DOHH2 (cell line): ENCODE results near the gene ACTA2.
"Not testable (repeated sequence)": the region's sequence is repeated elsewhere in the genome, so short reads cannot be mapped to it uniquely, and the experiment has no call there.

Source experiments
- H3F3A ChIP-seq: fragments of 200-600 bp; sonication (generic), shearing (Covaris generic); 2 replicates; pipeline ENCODE4 v1.6.0; 2016; ENCODE audit warnings: antibody characterized with exemption, mild to moderate bottlenecking; ENCODE audit not compliant: control insufficient read depth, insufficient read depth
- H3K27ac ChIP-seq: fragments of 200-600 bp; sonication (generic); 2 replicates; pipeline ENCODE4 v1.5.1; 2014; ENCODE audit warnings: low read depth, mild to moderate bottlenecking, low read length, moderate library complexity
- H3K27me3 ChIP-seq: fragments of 200-600 bp; sonication (generic); 2 replicates; pipeline ENCODE4 v1.6.1; 2014; ENCODE audit warnings: mild to moderate bottlenecking, low read length, mixed read lengths; ENCODE audit not compliant: control insufficient read depth
- H3K36me3 ChIP-seq: fragments of 200-600 bp; sonication (generic); 2 replicates; pipeline ENCODE4 v1.6.1; 2014; ENCODE audit warnings: mild to moderate bottlenecking, low read length, moderate library complexity, mixed read lengths; ENCODE audit not compliant: control insufficient read depth
- H3K4me1 ChIP-seq: fragments of 200-600 bp; sonication (generic); 2 replicates; pipeline ENCODE4 v1.6.1; 2014; ENCODE audit warnings: mild to moderate bottlenecking, low read length, mixed read lengths; ENCODE audit not compliant: control insufficient read depth
- H3K4me2 ChIP-seq: fragments of 200-600 bp; sonication (generic); 2 replicates; pipeline ENCODE4 v1.6.0; 2014; ENCODE audit warnings: mild to moderate bottlenecking, low read length, moderate library complexity
- H3K4me3 ChIP-seq: fragments of 200-600 bp; sonication (generic); 2 replicates; pipeline ENCODE4 v1.5.1; 2014; ENCODE audit warnings: mild to moderate bottlenecking, low read length, mixed read lengths
- H3K79me2 ChIP-seq: fragments of 200-600 bp; sonication (generic); 2 replicates; pipeline ENCODE4 v1.6.1; 2014; ENCODE audit warnings: mild to moderate bottlenecking, low read length, mixed read lengths; ENCODE audit not compliant: control insufficient read depth
- H3K9me2 ChIP-seq: fragments of 200-600 bp; sonication (generic); replicated peaks from 2 replicates; pipeline ENCODE4 v1.6.1; 2014; ENCODE audit warnings: mild to moderate bottlenecking, low read length, mixed read lengths; ENCODE audit not compliant: control insufficient read depth
- H3K9me3 ChIP-seq: fragments of 200-600 bp; sonication (generic); 2 replicates; pipeline ENCODE4 v1.6.1; 2014; ENCODE audit warnings: antibody characterized with exemption, low read length, mixed read lengths; ENCODE audit not compliant: control insufficient read depth, insufficient read depth
- H4K20me1 ChIP-seq: fragments of 200-600 bp; sonication (generic); 2 replicates; pipeline ENCODE4 v1.6.0; 2014; ENCODE audit warnings: low read depth, mild to moderate bottlenecking, antibody characterized with exemption, low read length, moderate library complexity; ENCODE audit not compliant: control insufficient read depth, insufficient read depth
- EZH2phosphoT487 ChIP-seq: fragments of 200-600 bp; sonication (generic); IDR thresholded peaks from 2 replicates; pipeline ENCODE4 v1.6.1; 2017; ENCODE audit warnings: borderline replicate concordance, mild to moderate bottlenecking, antibody characterized with exemption, low read length, moderate library complexity, mixed read lengths
- TF ChIP-seq, protein P1 (sequence below): fragments of 200-600 bp; sonication (generic); IDR thresholded peaks from one replicate; pipeline ENCODE4 v1.5.1; 2014; ENCODE audit warnings: antibody characterized with exemption, mild to moderate bottlenecking, low read depth, low read length; ENCODE audit not compliant: poor library complexity, severe bottlenecking

ACTA2 gene

DNA sequence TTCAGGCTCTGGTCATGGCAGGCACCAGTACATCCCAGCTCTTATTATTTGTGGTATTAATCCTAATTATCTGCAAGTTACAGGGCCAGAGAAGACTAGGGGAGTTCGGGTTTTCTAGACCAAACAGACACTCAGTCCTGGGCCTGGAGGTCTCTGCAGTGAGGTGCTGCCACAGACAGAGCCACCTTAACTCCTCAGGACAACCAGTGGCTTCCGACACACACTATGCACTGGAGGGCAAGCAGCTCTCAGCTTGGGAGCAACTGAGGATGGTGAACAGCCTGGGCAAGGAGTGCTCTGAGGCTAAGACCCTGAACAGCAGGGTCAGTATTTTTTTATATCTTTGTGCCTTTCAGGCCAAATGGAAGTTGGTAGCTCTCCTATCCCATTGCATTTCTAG lies 19.0 kb downstream of the ACTA2 start:
- Histone ChIP-seq H3K27ac (no peak overlapping the region), H3K9me3 (no peaks in the 10 kb centered on the region), H3K4me2 (no peak overlapping the region), H3F3A (no peaks in the 10 kb centered on the region), H3K4me3 (no peak overlapping the region), H3K27me3 (no peaks in the 10 kb centered on the region), H3K4me1 (peaks cover 20% of the 10 kb centered on the region), H3K9me2 (no peaks in the 10 kb centered on the region), H4K20me1 (no peaks in the 10 kb centered on the region), H3K79me2 (no peaks in the 10 kb centered on the region), H3K36me3 (no peaks in the 10 kb centered on the region)
- TF ChIP-seq, protein P1, sequence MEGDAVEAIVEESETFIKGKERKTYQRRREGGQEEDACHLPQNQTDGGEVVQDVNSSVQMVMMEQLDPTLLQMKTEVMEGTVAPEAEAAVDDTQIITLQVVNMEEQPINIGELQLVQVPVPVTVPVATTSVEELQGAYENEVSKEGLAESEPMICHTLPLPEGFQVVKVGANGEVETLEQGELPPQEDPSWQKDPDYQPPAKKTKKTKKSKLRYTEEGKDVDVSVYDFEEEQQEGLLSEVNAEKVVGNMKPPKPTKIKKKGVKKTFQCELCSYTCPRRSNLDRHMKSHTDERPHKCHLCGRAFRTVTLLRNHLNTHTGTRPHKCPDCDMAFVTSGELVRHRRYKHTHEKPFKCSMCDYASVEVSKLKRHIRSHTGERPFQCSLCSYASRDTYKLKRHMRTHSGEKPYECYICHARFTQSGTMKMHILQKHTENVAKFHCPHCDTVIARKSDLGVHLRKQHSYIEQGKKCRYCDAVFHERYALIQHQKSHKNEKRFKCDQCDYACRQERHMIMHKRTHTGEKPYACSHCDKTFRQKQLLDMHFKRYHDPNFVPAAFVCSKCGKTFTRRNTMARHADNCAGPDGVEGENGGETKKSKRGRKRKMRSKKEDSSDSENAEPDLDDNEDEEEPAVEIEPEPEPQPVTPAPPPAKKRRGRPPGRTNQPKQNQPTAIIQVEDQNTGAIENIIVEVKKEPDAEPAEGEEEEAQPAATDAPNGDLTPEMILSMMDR, result no peak
- TF ChIP-seq EZH2phosphoT487, result no peak

DNA sequence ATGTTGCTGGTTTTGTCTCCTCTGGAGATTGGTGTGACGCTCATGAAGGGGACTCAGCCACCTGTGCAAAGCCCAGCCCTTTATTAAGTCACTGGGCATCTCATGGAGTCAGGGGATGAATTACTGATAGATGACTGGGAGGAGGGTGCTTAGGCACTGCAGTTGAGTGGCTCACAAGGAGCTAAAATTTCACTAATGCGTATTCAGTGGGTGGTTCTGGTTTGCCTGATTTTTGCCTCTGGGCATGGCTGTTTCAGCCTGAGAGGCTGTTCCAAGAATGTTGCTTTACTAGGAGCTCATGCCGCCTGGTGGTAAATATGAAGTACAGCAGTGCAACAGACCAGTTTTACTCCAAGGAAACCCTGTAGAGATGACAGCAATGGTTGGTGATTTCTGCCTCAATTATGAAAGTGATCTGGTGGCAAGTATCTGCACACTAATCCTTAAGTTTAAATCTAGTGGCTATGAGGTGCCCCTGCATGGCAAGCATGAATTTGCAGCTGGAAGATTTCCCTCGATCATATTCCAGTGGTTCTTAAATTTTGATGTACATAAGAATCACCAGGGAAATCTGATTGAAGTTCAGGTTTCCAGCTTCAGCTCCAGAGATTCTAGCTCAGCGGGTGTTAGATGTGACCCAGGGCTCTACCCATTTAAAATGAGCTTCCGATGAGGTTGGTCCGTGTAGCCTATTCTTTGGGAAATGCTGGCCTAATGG lies 19.9 kb downstream of the ACTA2 start:
- no peaks in the 10 kb centered on the region for H3K9me3 ChIP-seq

DNA sequence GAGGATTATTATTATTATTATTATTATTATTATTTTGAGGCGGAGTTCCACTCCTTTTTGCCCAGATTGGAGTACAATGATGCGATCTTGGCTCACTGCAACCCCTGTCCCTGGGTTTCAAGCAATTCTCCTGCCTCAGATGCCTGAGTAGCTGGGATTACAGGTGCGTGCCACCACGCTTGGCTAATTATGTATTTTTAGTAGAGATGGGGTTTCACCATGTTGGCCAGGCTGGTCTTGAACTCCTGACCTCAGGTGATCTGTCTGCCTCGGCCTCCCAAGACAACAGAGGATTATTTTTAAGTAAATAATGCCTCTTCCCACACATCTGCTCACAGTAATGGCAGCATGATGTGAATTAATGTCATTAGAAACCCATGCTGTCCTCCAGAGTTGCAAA lies 20.5 kb downstream of the ACTA2 start:
- H3K4me1 ChIP-seq, result peaks cover 18% of the 10 kb centered on the region
- not testable (repeated sequence) for H3K79me2 ChIP-seq, H3K4me3 ChIP-seq, H3F3A ChIP-seq, H3K9me2 ChIP-seq, H3K9me3 ChIP-seq, H3K27ac ChIP-seq, H3K4me2 ChIP-seq, H3K27me3 ChIP-seq, H3K36me3 ChIP-seq, H4K20me1 ChIP-seq

More for the DNA sequence above, 19.9 kb downstream of the ACTA2 start:
- TF ChIP-seq, protein P1, result peak; percentile 88
- no peak for TF ChIP-seq EZH2phosphoT487
- H3K4me3 ChIP-seq, result no peak overlapping the region
- H3K27ac ChIP-seq, result no peak overlapping the region
- H3K4me2 ChIP-seq, result no peak overlapping the region
- no peaks in the 10 kb centered on the region for H3K36me3 ChIP-seq
- peaks cover 20% of the 10 kb centered on the region for H3K4me1 ChIP-seq
- H3K27me3 ChIP-seq, result no peaks in the 10 kb centered on the region
- no peaks in the 10 kb centered on the region for H3F3A ChIP-seq
- H3K9me2 ChIP-seq, result no peaks in the 10 kb centered on the region
- no peaks in the 10 kb centered on the region for H4K20me1 ChIP-seq
- H3K79me2 ChIP-seq, result no peaks in the 10 kb centered on the region

DNA sequence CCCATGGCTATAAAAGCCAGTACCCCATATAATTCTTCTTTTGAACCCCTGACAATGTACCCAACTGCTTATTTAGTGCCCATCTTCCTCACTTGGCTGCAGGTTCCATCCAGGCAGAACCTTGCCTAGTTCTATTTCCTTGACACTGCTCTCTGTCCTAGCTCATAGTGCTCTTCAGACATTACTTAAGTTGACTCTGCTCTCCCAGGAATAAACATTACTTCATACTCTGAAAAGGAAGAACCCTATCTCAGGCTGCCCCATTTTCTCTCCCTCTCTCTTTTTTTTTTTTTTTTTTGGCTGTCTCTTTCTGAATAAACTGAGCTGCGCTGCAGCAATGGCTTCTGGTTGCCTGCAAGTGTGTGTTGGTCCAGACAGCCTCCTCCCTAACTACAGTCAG lies 21.0 kb downstream of the ACTA2 start:
- H3K9me2 ChIP-seq, result no peaks in the 10 kb centered on the region
- H3K27ac ChIP-seq, result no peak overlapping the region
- TF ChIP-seq EZH2phosphoT487, result no peak
- TF ChIP-seq, protein P1, result no peak

More for the DNA sequence above, 21.0 kb downstream of the ACTA2 start:
- Histone ChIP-seq H3K9me3 (no peaks in the 10 kb centered on the region), H4K20me1 (no peaks in the 10 kb centered on the region), H3K4me2 (no peak overlapping the region), H3F3A (no peaks in the 10 kb centered on the region), H3K79me2 (no peaks in the 10 kb centered on the region), H3K4me3 (no peak overlapping the region), H3K4me1 (peaks cover 13% of the 10 kb centered on the region), H3K27me3 (no peaks in the 10 kb centered on the region), H3K36me3 (peaks cover 4% of the 10 kb centered on the region; the same call in 1 of the 2 replicates)
